IMR-90 (cell line): Measurements from ENCODE around the gene SIRPD. TPM values are rescaled to one million over a fixed set of nuclear protein-coding genes. Genes with fewer than 3 reads are reported as not detected.

ENCODE experiments used
- ATAC-seq: fragments of 200-7000 bp; cut with Tn5 transposase; 2 replicates; pipeline ENCODE4 v1.9.1; 2020; ENCODE audit warnings: low read depth, mild to moderate bottlenecking, moderate library complexity
- BruUV-seq: library from RNA; stranded (reverse); fragments of 400-500 nt; replicated peaks from 2 replicates; lab custom pipeline; 2021; lab: Mats Ljungman, UMichigan
- CTCF ChIA-PET: fragments of 300-600 bp; formaldehyde crosslinking; extraction: SDS; loops from one replicate; lab custom pipeline; 2021; ENCODE audit warnings: antibody characterized with exemption; lab: Yijun Ruan, JAX
- POLR2A ChIA-PET: fragments of 300-600 bp; sonication (Branson Sonifier 250); formaldehyde crosslinking; loops from one replicate; lab custom pipeline; 2022; ENCODE audit warnings: antibody characterized with exemption; ENCODE audit not compliant: unreplicated experiment; lab: Charles Lee
- DNase-seq: peaks from one replicate; pipeline ENCODE4 v3.0.0; 2013
- H2AFZ ChIP-seq: replicated peaks from 2 replicates; pipeline ENCODE3; 2013; ENCODE audit warnings: low read length, mild to moderate bottlenecking; ENCODE audit not compliant: poor library complexity
- H2AK5ac ChIP-seq: 2 replicates; pipeline ENCODE4 v1.6.1; 2013; ENCODE audit warnings: low read depth, low read length, inconsistent platforms
- H2AK9ac ChIP-seq: replicated peaks from 2 replicates; pipeline ENCODE3; 2013; ENCODE audit warnings: mild to moderate bottlenecking, low read depth, low read length, moderate library complexity; ENCODE audit not compliant: poor library complexity
- H2BK120ac ChIP-seq: 2 replicates; pipeline ENCODE4 v1.6.1; 2013; ENCODE audit warnings: low read depth, low read length, inconsistent platforms
- H2BK15ac ChIP-seq: 3 replicates; pipeline ENCODE4 v1.6.1; 2013; ENCODE audit warnings: low read depth, low read length, inconsistent platforms
- H2BK20ac ChIP-seq: 2 replicates; pipeline ENCODE4 v1.6.1; 2013; ENCODE audit warnings: low read depth, mild to moderate bottlenecking, inconsistent platforms, low read length, moderate library complexity
- H2BK5ac ChIP-seq: 2 replicates; pipeline ENCODE4 v1.6.1; 2013; ENCODE audit warnings: mild to moderate bottlenecking, low read depth, low read length, inconsistent platforms; ENCODE audit not compliant: poor library complexity, severe bottlenecking
- H3K14ac ChIP-seq: replicated peaks from 2 replicates; pipeline ENCODE4 v1.6.1; 2013; ENCODE audit warnings: low read depth, low read length, inconsistent platforms
- H3K18ac ChIP-seq: 2 replicates; pipeline ENCODE4 v1.6.1; 2013; ENCODE audit warnings: low read depth, low read length, control low read depth
- H3K23ac ChIP-seq: 2 replicates; pipeline ENCODE4 v1.6.1; 2013; ENCODE audit warnings: low read depth, low read length, inconsistent platforms
- H3K27ac ChIP-seq: 2 replicates; pipeline ENCODE4 v1.5.1; 2013; ENCODE audit warnings: mild to moderate bottlenecking, control low read depth, low read length; ENCODE audit not compliant: insufficient read depth
- H3K27me3 ChIP-seq: 2 replicates; pipeline ENCODE4 v1.6.1; 2013; ENCODE audit warnings: low read length; ENCODE audit not compliant: control insufficient read depth, insufficient read depth
- H3K36me3 ChIP-seq: 2 replicates; pipeline ENCODE4 v1.6.1; 2013; ENCODE audit warnings: low read length, mixed read lengths; ENCODE audit not compliant: control insufficient read depth, insufficient read depth
- H3K4ac ChIP-seq: 2 replicates; pipeline ENCODE4 v1.6.1; 2013; ENCODE audit warnings: low read depth, low read length, inconsistent platforms
- H3K4me1 ChIP-seq: 2 replicates; pipeline ENCODE4 v1.6.1; 2013; ENCODE audit warnings: low read length, mixed read lengths; ENCODE audit not compliant: control insufficient read depth, insufficient read depth
- H3K4me2 ChIP-seq: 2 replicates; pipeline ENCODE4 v1.6.1; 2013; ENCODE audit warnings: low read depth, mild to moderate bottlenecking, control low read depth, low read length, moderate library complexity
- H3K4me3 ChIP-seq: 2 replicates; pipeline ENCODE4 v1.5.1; 2013; ENCODE audit warnings: low read depth, mild to moderate bottlenecking, control low read depth, low read length, moderate library complexity; ENCODE audit not compliant: insufficient read depth
- H3K56ac ChIP-seq: 2 replicates; pipeline ENCODE4 v1.6.1; 2013; ENCODE audit warnings: low read length, inconsistent platforms; ENCODE audit not compliant: insufficient read depth; ENCODE audit errors: extremely low read depth
- H3K79me1 ChIP-seq, 2 experiments: 2 replicates each; pipeline ENCODE4 v1.6.1; 2013; ENCODE audit warnings: low read length in 2 of 2, inconsistent platforms in 1 of 2, low read depth in 1 of 2
- H3K9ac ChIP-seq: 2 replicates; pipeline ENCODE4 v1.6.1; 2013; ENCODE audit warnings: low read depth, low read length, control low read depth
- H3K9me1 ChIP-seq: 2 replicates; pipeline ENCODE4 v1.6.1; 2013; ENCODE audit warnings: low read length, inconsistent platforms; ENCODE audit not compliant: insufficient read depth
- H3K9me3 ChIP-seq: 2 replicates; pipeline ENCODE4 v1.6.1; 2013; ENCODE audit warnings: low read length; ENCODE audit not compliant: control insufficient read depth, insufficient read depth
- H4K20me1 ChIP-seq: 2 replicates; pipeline ENCODE4 v1.6.1; 2013; ENCODE audit warnings: low read length, inconsistent platforms; ENCODE audit not compliant: insufficient read depth
- H4K5ac ChIP-seq: 2 replicates; pipeline ENCODE4 v1.6.1; 2013; ENCODE audit warnings: mild to moderate bottlenecking, low read depth, low read length, control low read depth
- H4K8ac ChIP-seq, 2 experiments: 2 replicates each; pipeline ENCODE4 v1.6.1; 2013; ENCODE audit warnings: low read depth in 2 of 2, low read length in 2 of 2, control low read depth in 1 of 2, inconsistent platforms in 1 of 2
- H4K91ac ChIP-seq: 2 replicates; pipeline ENCODE4 v1.6.1; 2013; ENCODE audit warnings: low read depth, low read length, inconsistent platforms; ENCODE audit not compliant: insufficient read depth
- BHLHE40 ChIP-seq: fragments of 150-350 bp; IDR thresholded peaks from 2 replicates; pipeline ENCODE4 v1.6.1; 2016; ENCODE audit warnings: mild to moderate bottlenecking, low read depth, low read length
- ELK1 ChIP-seq: fragments of 150-350 bp; IDR thresholded peaks from 2 replicates; pipeline ENCODE4 v1.6.1; 2016; ENCODE audit warnings: low read depth, mild to moderate bottlenecking, low read length, moderate library complexity, borderline replicate concordance
- FOS ChIP-seq: fragments of 150-350 bp; IDR thresholded peaks from 2 replicates; pipeline ENCODE4 v1.6.1; 2016; ENCODE audit warnings: low read depth, low read length
- MAFK ChIP-seq: IDR thresholded peaks from 2 replicates; pipeline ENCODE4 v1.6.1; 2012; ENCODE audit warnings: low read depth, low read length, improper control_type of control experiment
- MAZ ChIP-seq: IDR thresholded peaks from 2 replicates; pipeline ENCODE4 v1.6.1; 2012; ENCODE audit warnings: low read depth, mild to moderate bottlenecking, low read length, improper control_type of control experiment, moderate library complexity, borderline replicate concordance
- NFE2L2 ChIP-seq: fragments of 150-350 bp; IDR thresholded peaks from 2 replicates; pipeline ENCODE4 v1.6.1; 2016; ENCODE audit warnings: low read depth, mild to moderate bottlenecking, low read length
- RCOR1 ChIP-seq: IDR thresholded peaks from 2 replicates; pipeline ENCODE4 v1.6.1; 2012; ENCODE audit warnings: mild to moderate bottlenecking, low read length, improper control_type of control experiment; ENCODE audit not compliant: insufficient replicate concordance
- SMC3 ChIP-seq: fragments of 150-350 bp; IDR thresholded peaks from 2 replicates; pipeline ENCODE4 v1.6.1; 2016; ENCODE audit warnings: low read depth, mild to moderate bottlenecking, antibody characterized with exemption, low read length, moderate library complexity
- dilution Hi-C: fragments of 300-500 bp; cut with HindIII; formaldehyde crosslinking; loops from one replicate; pipeline ENCODE4 v1.14.3; 2018; ENCODE audit warnings: low sequenced_read_pairs; ENCODE audit not compliant: unreplicated experiment
- in situ Hi-C: fragments of 300-500 bp; cut with MboI; formaldehyde crosslinking; loops from 3 replicates; pipeline ENCODE4 v1.14.3; 2019; ENCODE audit warnings: low sequenced_read_pairs, inconsistent platforms, mixed read lengths
- intact Hi-C: fragments of 100-400 bp; cut with micrococcal nuclease; formaldehyde crosslinking; loops from 2 replicates; pipeline ENCODE4 v1.10.0; 2022
- polyA plus RNA-seq, 3 experiments: library from polyadenylated mRNA; depleted of rRNA; stranded (reverse); fragments of >200 nt; gene quantifications; 2 replicates each; pipeline ENCODE4 v1.2.3, GENCODE V29; 2012; ENCODE audit warnings: low replicate concordance in 1 of 3
- total RNA-seq: library from RNA; depleted of rRNA; stranded (reverse); fragments of >200 nt; gene quantifications from 2 replicates; pipeline ENCODE4 v1.2.3, GENCODE V29; 2012
- TF ChIP-seq, protein P1 (sequence below): fragments of 150-350 bp; IDR thresholded peaks from 2 replicates; pipeline ENCODE4 v1.6.1; 2017; ENCODE audit warnings: mild to moderate bottlenecking, antibody characterized with exemption, low read length, low read depth
- TF ChIP-seq, protein P2 (sequence below): conservative IDR thresholded peaks from 2 replicates; pipeline ENCODE4 v1.5.1; 2012; ENCODE audit warnings: mild to moderate bottlenecking, low read depth, low read length, improper control_type of control experiment

SIRPD gene
- total and polyA plus RNA-seq, 2 of the 4 experiments (the other 2 are of a cell fraction): not detected

DNA sequence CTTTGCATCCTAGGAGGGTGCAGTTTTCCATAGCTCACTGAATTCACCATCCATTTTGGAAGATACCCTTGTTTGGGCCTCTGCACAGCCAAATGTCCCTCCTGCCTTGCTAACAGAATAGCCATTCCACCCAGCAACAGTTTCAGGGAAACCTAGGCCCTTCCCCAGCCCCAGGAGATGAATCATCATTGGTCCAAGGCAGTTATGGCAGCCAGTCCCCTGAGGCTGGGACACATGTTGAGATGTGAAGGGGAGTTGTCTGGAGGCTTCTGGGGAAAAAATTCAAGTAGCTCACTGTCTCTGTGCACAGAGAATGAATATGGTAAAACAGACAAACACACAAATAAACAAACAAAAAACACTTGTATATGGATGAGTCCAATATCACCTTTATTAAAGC lies 48.9 kb downstream of the SIRPD start:
- Histone ChIP-seq H3K79me1 (no peaks in the 10 kb centered on the region), H4K91ac (no peak overlapping the region), H3K23ac (no peak overlapping the region), H2AK9ac (no peak overlapping the region), H3K4me2 (no peak overlapping the region), H2AFZ (no peak overlapping the region), H3K27ac (no peak overlapping the region), H3K9me3 (no peaks in the 10 kb centered on the region), H3K9me1 (no peaks in the 10 kb centered on the region), H4K5ac (no peak overlapping the region), H3K4ac (no peak overlapping the region), H2BK5ac (no peak overlapping the region), H3K56ac (no peak overlapping the region), H3K18ac (no peak overlapping the region), H4K8ac (no peak overlapping the region), H2AK5ac (no peak overlapping the region), H3K36me3 (no peaks in the 10 kb centered on the region), H2BK15ac (no peak overlapping the region), H2BK120ac (no peak overlapping the region), H2BK20ac (no peak overlapping the region), H3K9ac (no peak overlapping the region), H3K14ac (no peak overlapping the region), H3K27me3 (peaks cover 11% of the 10 kb centered on the region), H3K4me1 (no peaks in the 10 kb centered on the region), H3K4me3 (no peak overlapping the region), H4K20me1 (no peaks in the 10 kb centered on the region)
- ATAC-seq: no peak
- ChIA-PET POLR2A (no interaction called here), CTCF (interaction anchor here (0.6 to 0.9 kb wide), 3 partner anchors 292 to 388 kb away, joined by 3 read pairs; no protein-coding TSS in a partner anchor)
- no peak for DNase-seq
- TF ChIP-seq BHLHE40 (no peak), NFE2L2 (no peak), FOS (no peak), ELK1 (no peak), MAZ (no peak), SMC3 (no peak), MAFK (no peak), RCOR1 (no peak)
- TF ChIP-seq, protein P1, sequence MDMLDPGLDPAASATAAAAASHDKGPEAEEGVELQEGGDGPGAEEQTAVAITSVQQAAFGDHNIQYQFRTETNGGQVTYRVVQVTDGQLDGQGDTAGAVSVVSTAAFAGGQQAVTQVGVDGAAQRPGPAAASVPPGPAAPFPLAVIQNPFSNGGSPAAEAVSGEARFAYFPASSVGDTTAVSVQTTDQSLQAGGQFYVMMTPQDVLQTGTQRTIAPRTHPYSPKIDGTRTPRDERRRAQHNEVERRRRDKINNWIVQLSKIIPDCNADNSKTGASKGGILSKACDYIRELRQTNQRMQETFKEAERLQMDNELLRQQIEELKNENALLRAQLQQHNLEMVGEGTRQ: no peak
- TF ChIP-seq, protein P2, sequence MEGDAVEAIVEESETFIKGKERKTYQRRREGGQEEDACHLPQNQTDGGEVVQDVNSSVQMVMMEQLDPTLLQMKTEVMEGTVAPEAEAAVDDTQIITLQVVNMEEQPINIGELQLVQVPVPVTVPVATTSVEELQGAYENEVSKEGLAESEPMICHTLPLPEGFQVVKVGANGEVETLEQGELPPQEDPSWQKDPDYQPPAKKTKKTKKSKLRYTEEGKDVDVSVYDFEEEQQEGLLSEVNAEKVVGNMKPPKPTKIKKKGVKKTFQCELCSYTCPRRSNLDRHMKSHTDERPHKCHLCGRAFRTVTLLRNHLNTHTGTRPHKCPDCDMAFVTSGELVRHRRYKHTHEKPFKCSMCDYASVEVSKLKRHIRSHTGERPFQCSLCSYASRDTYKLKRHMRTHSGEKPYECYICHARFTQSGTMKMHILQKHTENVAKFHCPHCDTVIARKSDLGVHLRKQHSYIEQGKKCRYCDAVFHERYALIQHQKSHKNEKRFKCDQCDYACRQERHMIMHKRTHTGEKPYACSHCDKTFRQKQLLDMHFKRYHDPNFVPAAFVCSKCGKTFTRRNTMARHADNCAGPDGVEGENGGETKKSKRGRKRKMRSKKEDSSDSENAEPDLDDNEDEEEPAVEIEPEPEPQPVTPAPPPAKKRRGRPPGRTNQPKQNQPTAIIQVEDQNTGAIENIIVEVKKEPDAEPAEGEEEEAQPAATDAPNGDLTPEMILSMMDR: no peak
- in situ Hi-C loops: no loop called here
- intact Hi-C loops: loop anchor here (2.0 kb wide), 1 partner anchor 268 kb away; no protein-coding TSS in a partner anchor
- dilution Hi-C loops: no loop called here
- no TSS peak for BruUV-seq
